ENCODE results near the gene JPH4. TPM values are rescaled to one million over a fixed set of nuclear protein-coding genes. Genes with fewer than 3 reads are reported as not detected.
"Not testable (repeated sequence)": the region's sequence is repeated elsewhere in the genome, so short reads cannot be mapped to it uniquely, and the experiment has no call there.

The JPH4 gene
- total RNA-seq, 2 experiments from 2014 or later: not detected

- Mint-ChIP-seq H3K4me3 (no peak overlapping the region), H3K27me3 (no peaks in the 10 kb centered on the region), H3K4me1 (no peaks in the 10 kb centered on the region), H3K9me3 (no peaks in the 10 kb centered on the region), H3K27ac (no peak overlapping the region), H3K36me3 (ENCODE audit: low read depth) (no peaks in the 10 kb centered on the region)
- POLR2A ChIA-PET: no interaction called here
- DNase-seq: no peak
- CTCF ChIA-PET: no interaction called here
These were observed 33.8 kb downstream of the JPH4 start for GRCh38 chr14:23544511-23545447.

- Mint-ChIP-seq H3K27ac (no peak overlapping the region), H3K4me1 (peaks cover 1% of the 10 kb centered on the region), H3K9me3 (no peaks in the 10 kb centered on the region), H3K4me3 (no peak overlapping the region), H3K36me3 (ENCODE audit: low read depth) (no peaks in the 10 kb centered on the region), H3K27me3 (no peaks in the 10 kb centered on the region)
- POLR2A ChIA-PET: no interaction called here
- CTCF ChIA-PET: interaction anchor here (1.7 kb wide), 1 partner anchor 17 kb away, joined by 7 read pairs; no protein-coding TSS in a partner anchor
- no peak for DNase-seq
These were observed 35.2 kb downstream of the JPH4 start for GRCh38 chr14:23543403-23543802.

DNA sequence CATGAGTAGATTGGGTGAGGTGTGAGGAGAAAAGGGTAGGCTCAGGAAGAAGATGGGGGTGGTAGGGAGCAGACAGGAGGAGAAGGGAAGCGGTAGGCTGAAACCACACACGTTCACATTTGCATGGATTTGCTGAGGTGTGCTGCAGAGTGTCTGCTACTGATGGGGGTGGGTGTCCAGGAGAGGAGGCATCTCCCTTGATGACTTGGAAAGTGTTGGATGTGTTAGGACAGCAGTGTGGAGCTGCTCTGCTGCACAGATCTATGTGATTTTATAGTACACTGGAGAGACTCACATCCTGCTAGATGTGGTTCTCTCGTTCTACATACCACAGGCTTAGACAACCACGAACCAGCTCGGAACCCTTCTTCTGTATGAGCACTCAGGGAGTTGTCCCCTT is 36.3 kb downstream of the JPH4 start:
- ChIA-PET POLR2A (no interaction called here), CTCF (interaction anchor here (0.8 to 1.7 kb wide), 4 partner anchors 14 to 65 kb away, joined by 3 to 7 read pairs (median 5); no protein-coding TSS in a partner anchor)
- Mint-ChIP-seq H3K4me1 (peaks cover 1% of the 10 kb centered on the region), H3K27me3 (no peaks in the 10 kb centered on the region), H3K27ac (no peak overlapping the region), H3K36me3 (ENCODE audit: low read depth) (no peaks in the 10 kb centered on the region), H3K4me3 (no peak overlapping the region), H3K9me3 (no peaks in the 10 kb centered on the region)
- no peak for DNase-seq

DNA sequence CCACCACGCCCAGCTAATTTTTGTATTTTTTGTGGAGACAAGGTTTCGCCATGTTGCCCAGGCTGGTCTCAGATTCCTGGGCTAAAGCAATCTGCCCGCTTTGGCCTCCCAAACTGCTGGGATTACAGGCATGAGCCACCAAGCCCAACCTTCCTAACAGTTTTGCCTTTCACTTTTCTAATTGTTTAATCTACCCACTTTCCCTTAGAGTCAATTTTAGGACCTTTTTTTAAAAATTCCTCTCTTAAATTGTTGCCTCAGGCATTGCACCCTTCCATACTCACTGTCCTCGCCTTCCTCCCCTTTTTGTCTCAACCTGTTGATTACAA is 38.5 kb downstream of the JPH4 start:
- H3K4me1 Mint-ChIP-seq: peaks cover 1% of the 10 kb centered on the region
- no peak for DNase-seq
- H3K36me3 Mint-ChIP-seq (ENCODE audit: low read depth): no peaks in the 10 kb centered on the region
- H3K27me3 Mint-ChIP-seq: no peaks in the 10 kb centered on the region
- H3K4me3 Mint-ChIP-seq: no peak overlapping the region
- ChIA-PET POLR2A (no interaction called here), CTCF (interaction anchor here (0.8 to 1.8 kb wide), 4 partner anchors 10 to 63 kb away, joined by 3 to 4 read pairs (median 4); no protein-coding TSS in a partner anchor)
- H3K9me3 Mint-ChIP-seq: no peaks in the 10 kb centered on the region
- H3K27ac Mint-ChIP-seq: no peak overlapping the region

DNA sequence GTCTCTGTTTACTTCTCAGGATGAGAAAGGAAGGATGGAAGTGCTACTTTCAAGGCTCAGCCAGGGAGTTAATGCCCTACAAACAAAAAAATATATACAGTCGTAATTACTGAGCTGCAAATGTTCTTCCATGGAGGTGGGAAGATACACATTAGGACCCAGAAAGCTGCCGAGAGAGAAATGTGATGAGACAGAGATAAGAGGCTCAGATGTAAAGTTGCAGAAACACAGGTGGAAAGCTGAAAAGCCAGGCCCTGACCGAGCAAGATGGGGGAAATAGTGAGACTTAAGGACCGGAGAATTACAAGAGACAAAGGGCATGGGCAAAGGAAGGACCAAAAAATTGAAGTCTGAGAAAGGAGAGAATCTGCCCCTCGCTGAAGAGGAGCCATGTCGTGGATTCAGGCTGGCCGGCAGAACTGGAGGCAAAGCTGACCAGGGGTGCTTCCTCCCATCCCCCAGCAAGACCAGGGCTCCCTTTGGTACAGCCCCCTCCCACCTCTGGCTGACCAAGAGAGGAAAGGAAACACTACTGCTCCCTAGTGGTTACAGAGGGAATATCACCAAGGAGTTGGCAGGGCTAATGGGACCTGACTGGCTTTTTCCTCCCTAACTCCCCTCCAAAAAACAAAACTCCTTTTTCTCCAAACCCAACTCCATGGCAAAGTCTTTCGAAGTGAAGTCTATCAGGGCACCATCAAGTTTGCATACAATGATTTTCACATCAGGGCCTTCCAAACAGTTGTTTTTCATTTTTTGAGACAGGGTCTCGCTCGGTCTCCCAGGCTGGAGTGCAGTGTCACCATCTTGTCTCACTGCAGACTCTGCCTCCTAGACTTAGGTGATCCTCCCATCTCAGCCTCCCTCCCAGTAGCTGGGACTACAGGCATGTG is 39.1 kb downstream of the JPH4 start:
- ChIA-PET POLR2A (no interaction called here), CTCF (interaction anchor here (1.1 to 1.8 kb wide), 4 partner anchors 59 to 64 kb away, joined by 3 to 5 read pairs (median 4); no protein-coding TSS in a partner anchor)
- Mint-ChIP-seq H3K9me3 (no peaks in the 10 kb centered on the region), H3K4me3 (no peak overlapping the region), H3K36me3 (ENCODE audit: low read depth) (no peaks in the 10 kb centered on the region), H3K4me1 (peaks cover 1% of the 10 kb centered on the region), H3K27ac (no peak overlapping the region), H3K27me3 (no peaks in the 10 kb centered on the region)
- peak; percentile 27 for DNase-seq

GRCh38 chr14:23538785-23539184 is 39.8 kb downstream of the JPH4 start:
- DNase-seq: no peak
- H3K27me3 Mint-ChIP-seq: no peaks in the 10 kb centered on the region
- H3K4me1 Mint-ChIP-seq: peaks cover 1% of the 10 kb centered on the region
- no peaks in the 10 kb centered on the region for H3K36me3 Mint-ChIP-seq (ENCODE audit: low read depth)
- no peaks in the 10 kb centered on the region for H3K9me3 Mint-ChIP-seq
- CTCF ChIA-PET: interaction anchor here (1.1 to 1.8 kb wide), 3 partner anchors 58 to 64 kb away, joined by 4 to 5 read pairs (median 4); no protein-coding TSS in a partner anchor
- H3K27ac Mint-ChIP-seq: no peak overlapping the region
- POLR2A ChIA-PET: no interaction called here
- no peak overlapping the region for H3K4me3 Mint-ChIP-seq

DNA sequence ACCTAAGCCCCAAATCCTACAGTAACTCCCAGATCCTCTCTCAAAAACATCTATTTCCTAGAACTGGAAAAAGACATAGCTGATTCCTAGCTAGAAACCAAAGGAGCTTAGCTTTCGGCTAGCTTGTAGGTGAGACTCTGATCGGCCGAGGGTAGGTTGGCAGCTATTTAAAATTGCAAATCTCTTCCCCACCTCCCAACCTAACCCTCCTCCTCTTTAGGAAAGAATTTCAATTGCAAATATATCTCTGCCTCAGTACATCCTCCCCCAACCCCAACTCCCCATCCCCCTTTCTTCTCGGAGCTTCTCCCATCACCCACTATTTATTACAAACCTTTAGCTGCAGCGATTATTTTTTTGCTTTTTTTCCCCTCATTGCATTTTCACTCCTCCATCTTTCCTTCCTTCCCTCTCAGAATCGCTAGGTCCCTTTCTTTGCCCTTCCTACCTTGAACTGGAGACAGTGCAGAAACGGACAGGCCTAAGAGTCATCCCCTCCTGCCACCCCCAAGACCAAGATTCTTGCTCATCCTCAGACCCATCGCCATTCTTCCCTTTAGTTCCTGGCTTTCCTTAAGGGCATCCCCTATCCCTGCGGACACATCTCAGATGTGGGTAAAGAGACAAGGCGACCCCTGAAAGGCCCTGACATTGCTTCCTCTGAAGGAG is 40.4 kb downstream of the JPH4 start:
- ChIA-PET CTCF (interaction anchor here (0.6 to 1.7 kb wide), 4 partner anchors 13 to 63 kb away, joined by 3 to 8 read pairs (median 4); partner anchors contain the start of gene ZFHX2), POLR2A (no interaction called here)
- no peaks in the 10 kb centered on the region for H3K9me3 Mint-ChIP-seq
- no peak for DNase-seq
- H3K4me3 Mint-ChIP-seq: no peak overlapping the region
- H3K27ac Mint-ChIP-seq: no peak overlapping the region
- peaks cover 1% of the 10 kb centered on the region for H3K4me1 Mint-ChIP-seq
- H3K36me3 Mint-ChIP-seq (ENCODE audit: low read depth): no peaks in the 10 kb centered on the region
- no peaks in the 10 kb centered on the region for H3K27me3 Mint-ChIP-seq

DNA sequence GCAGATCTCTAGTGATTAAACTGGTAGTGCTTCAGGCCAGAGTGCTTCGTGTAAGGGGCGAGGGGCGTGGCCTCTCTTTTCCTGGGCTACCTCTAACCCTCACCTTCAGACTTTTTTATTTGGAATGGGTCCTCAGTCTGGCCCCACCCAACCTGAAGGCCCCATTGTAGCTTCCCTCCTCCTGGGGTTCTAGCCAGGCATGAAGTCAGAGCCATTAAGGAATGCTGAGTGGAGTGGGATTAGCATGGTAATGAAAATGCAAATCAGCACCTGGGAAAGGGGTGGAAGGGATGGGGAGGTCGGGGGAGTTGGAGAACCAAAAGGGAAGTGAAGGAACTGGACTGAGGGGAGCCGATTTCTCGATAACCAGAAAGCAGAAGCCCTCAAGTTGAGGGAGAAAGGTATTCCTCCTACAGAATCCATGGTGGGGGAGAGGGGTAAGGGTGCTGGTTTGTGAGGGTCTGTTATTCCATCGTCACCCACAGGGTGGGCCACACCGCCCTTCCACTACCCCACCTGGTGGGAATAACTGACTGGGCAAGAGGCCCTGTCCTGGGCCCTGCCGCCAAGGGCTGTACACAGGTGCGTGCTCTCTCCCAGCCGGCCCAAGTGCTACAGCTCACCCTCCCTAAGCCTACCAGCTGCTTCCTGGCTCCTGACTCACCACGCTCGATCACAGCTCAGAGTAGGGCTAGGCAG is 41.1 kb downstream of the JPH4 start:
- no peak overlapping the region for H3K27ac Mint-ChIP-seq
- no peaks in the 10 kb centered on the region for H3K27me3 Mint-ChIP-seq
- ChIA-PET CTCF (interaction anchor here (0.6 to 1.7 kb wide), 4 partner anchors 14 to 59 kb away, joined by 3 to 8 read pairs (median 4); partner anchors contain the start of gene ZFHX2), POLR2A (no interaction called here)
- no peak for DNase-seq
- no peaks in the 10 kb centered on the region for H3K9me3 Mint-ChIP-seq
- H3K4me1 Mint-ChIP-seq: peaks cover 1% of the 10 kb centered on the region
- H3K4me3 Mint-ChIP-seq: no peak overlapping the region
- no peaks in the 10 kb centered on the region for H3K36me3 Mint-ChIP-seq (ENCODE audit: low read depth)

- H3K9me3 Mint-ChIP-seq; DNase-seq; H3K36me3 Mint-ChIP-seq (ENCODE audit: low read depth); H3K27me3 Mint-ChIP-seq; H3K4me1 Mint-ChIP-seq; H3K27ac Mint-ChIP-seq; POLR2A ChIA-PET; H3K4me3 Mint-ChIP-seq: not testable (repeated sequence)
- CTCF ChIA-PET: interaction anchor here (0.9 to 1.7 kb wide), 4 partner anchors 15 to 59 kb away, joined by 3 to 8 read pairs (median 4); partner anchors contain the start of gene ZFHX2
These were observed 41.7 kb downstream of the JPH4 start for GRCh38 chr14:23536906-23537305.

DNA sequence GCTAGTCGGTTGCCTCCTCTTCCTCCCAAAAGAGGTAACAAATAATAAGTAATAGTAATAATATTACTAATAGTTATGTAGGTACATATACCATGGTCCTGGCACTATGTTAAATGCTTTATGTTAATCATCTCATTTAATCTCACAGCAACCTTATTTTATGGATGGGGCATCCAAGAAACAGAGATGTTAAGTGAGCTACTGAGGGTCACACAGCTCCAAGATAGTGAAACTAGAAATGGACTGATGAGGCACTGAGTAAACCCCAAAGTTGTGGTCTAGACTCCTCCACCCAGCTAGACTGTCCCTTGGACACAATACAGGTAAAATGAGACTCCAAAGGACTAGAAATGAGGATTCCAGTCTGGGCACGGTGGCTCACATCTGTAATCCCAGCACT is 42.1 kb downstream of the JPH4 start:
- H3K27ac Mint-ChIP-seq: no peak overlapping the region
- no peak overlapping the region for H3K4me3 Mint-ChIP-seq
- H3K9me3 Mint-ChIP-seq: no peaks in the 10 kb centered on the region
- H3K36me3 Mint-ChIP-seq (ENCODE audit: low read depth): no peaks in the 10 kb centered on the region
- CTCF ChIA-PET: interaction anchor here (0.5 to 1.4 kb wide), 5 partner anchors 15 to 58 kb away, joined by 3 to 4 read pairs (median 4); partner anchors contain the start of gene ZFHX2
- POLR2A ChIA-PET: no interaction called here
- H3K27me3 Mint-ChIP-seq: no peaks in the 10 kb centered on the region
- H3K4me1 Mint-ChIP-seq: peaks cover 1% of the 10 kb centered on the region
- DNase-seq: no peak

DNA sequence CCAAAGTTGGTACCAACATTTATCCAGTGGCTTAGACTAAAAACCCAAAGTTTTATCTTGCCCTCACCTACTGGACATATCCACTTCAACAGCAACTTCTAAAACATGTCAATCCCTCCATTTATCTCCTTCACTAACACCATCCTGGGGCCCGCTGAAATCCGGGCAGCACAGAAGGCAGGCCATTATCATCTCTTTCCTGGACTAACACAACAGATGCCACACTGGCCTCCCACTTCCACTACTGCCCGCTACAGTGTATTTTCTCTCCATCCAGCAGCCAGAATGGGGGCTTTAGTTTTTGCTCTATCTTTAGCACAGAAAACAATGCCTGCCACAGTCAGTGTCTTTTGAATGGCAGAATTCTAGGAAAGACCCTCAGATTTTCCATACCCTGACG is 42.6 kb downstream of the JPH4 start:
- CTCF ChIA-PET: interaction anchor here (0.5 to 0.9 kb wide), 3 partner anchors 29 to 57 kb away, joined by 3 to 4 read pairs (median 4); no protein-coding TSS in a partner anchor
- Mint-ChIP-seq H3K27ac (no peak overlapping the region), H3K4me1 (peaks cover 1% of the 10 kb centered on the region), H3K9me3 (no peaks in the 10 kb centered on the region), H3K4me3 (no peak overlapping the region), H3K27me3 (no peaks in the 10 kb centered on the region), H3K36me3 (ENCODE audit: low read depth) (no peaks in the 10 kb centered on the region)
- no peak for DNase-seq
- POLR2A ChIA-PET: no interaction called here
